Neural progenitor cell (in vitro differentiated cells): ENCODE measurements around the gene IPO4. TPM values are rescaled to one million over a fixed set of nuclear protein-coding genes. Genes with fewer than 3 reads are reported as not detected.
"Not testable (repeated sequence)": the region's sequence is repeated elsewhere in the genome, so short reads cannot be mapped to it uniquely, and the experiment has no call there.

Experiments
- DNase-seq: peaks from one replicate; pipeline ENCODE4 v3.0.0-alpha.2; 2016; ENCODE audit warnings: low spot score
- H2AFZ ChIP-seq: fragments of 200-600 bp; sonication (generic); replicated peaks from 2 replicates; pipeline ENCODE4 v1.6.1; 2016; ENCODE audit warnings: antibody characterized with exemption
- H3F3A ChIP-seq: fragments of 200-600 bp; sonication (generic); 2 replicates; pipeline ENCODE4 v1.6.1; 2016; ENCODE audit warnings: antibody characterized with exemption, low read depth
- H3K27ac ChIP-seq: fragments of 200-600 bp; sonication (generic); 2 replicates; pipeline ENCODE4 v1.5.1; 2016; ENCODE audit warnings: mild to moderate bottlenecking
- H3K27me3 ChIP-seq: fragments of 200-600 bp; sonication (generic); 2 replicates; pipeline ENCODE4 v1.6.1; 2016; ENCODE audit warnings: mild to moderate bottlenecking, moderate library complexity
- H3K36me3 ChIP-seq: fragments of 200-600 bp; sonication (generic); 2 replicates; pipeline ENCODE4 v1.5.1; 2016
- H3K4me1 ChIP-seq: fragments of 200-600 bp; sonication (generic); 2 replicates; pipeline ENCODE4 v1.6.1; 2016; ENCODE audit warnings: mixed run types
- H3K4me2 ChIP-seq: fragments of 200-600 bp; sonication (generic); 2 replicates; pipeline ENCODE4 v1.6.1; 2016
- H3K4me3 ChIP-seq: fragments of 200-600 bp; sonication (generic); 2 replicates; pipeline ENCODE4 v1.5.1; 2016
- H3K79me2 ChIP-seq: fragments of 200-600 bp; sonication (generic); 2 replicates; pipeline ENCODE4 v1.6.1; 2016; ENCODE audit warnings: low read depth
- H3K9ac ChIP-seq: fragments of 200-600 bp; sonication (generic); 2 replicates; pipeline ENCODE4 v1.6.1; 2016
- H3K9me3 ChIP-seq: fragments of 200-600 bp; sonication (generic); 2 replicates; pipeline ENCODE4 v1.5.1; 2016; ENCODE audit warnings: low read depth
- H4K20me1 ChIP-seq: fragments of 200-600 bp; sonication (generic); 2 replicates; pipeline ENCODE4 v1.6.1; 2016; ENCODE audit warnings: low read depth
- H3K27ac Mint-ChIP-seq: 3 replicates; pipeline ENCODE4 v1.8.0; 2021; ENCODE audit warnings: mixed read lengths
- H3K27me3 Mint-ChIP-seq: 2 replicates; pipeline ENCODE4 v1.8.0; 2022; ENCODE audit warnings: low read depth, mild to moderate bottlenecking, inconsistent platforms, moderate library complexity, mixed read lengths; ENCODE audit not compliant: insufficient read depth
- H3K36me3 Mint-ChIP-seq: 3 replicates; pipeline ENCODE4 v1.8.0; 2021; ENCODE audit warnings: mixed read lengths
- H3K4me1 Mint-ChIP-seq: 3 replicates; pipeline ENCODE4 v1.8.0; 2021; ENCODE audit warnings: mixed read lengths
- H3K4me3 Mint-ChIP-seq: 3 replicates; pipeline ENCODE4 v1.8.0; 2021; ENCODE audit warnings: mild to moderate bottlenecking, moderate library complexity, mixed read lengths
- H3K9me3 Mint-ChIP-seq: 3 replicates; pipeline ENCODE4 v1.8.0; 2020; ENCODE audit warnings: mixed read lengths
- EZH2 ChIP-seq: fragments of 200-600 bp; sonication (generic); IDR thresholded peaks from 2 replicates; pipeline ENCODE4 v1.6.1; 2017; ENCODE audit warnings: antibody characterized with exemption, mild to moderate bottlenecking, moderate library complexity
- EZH2phosphoT487 ChIP-seq: fragments of 200-600 bp; sonication (generic); IDR thresholded peaks from 2 replicates; pipeline ENCODE4 v1.6.1; 2017; ENCODE audit warnings: antibody characterized with exemption
- total RNA-seq: library from RNA; depleted of rRNA; stranded (reverse); fragments of >200 nt; gene quantifications from 2 replicates; pipeline ENCODE4 v1.2.3, GENCODE V29; 2015; ENCODE audit warnings: low replicate concordance
- TF ChIP-seq, protein P1 (sequence below): fragments of 200-600 bp; sonication (generic); IDR thresholded peaks from 2 replicates; pipeline ENCODE4 v1.5.1; 2017; ENCODE audit warnings: antibody characterized with exemption, mild to moderate bottlenecking

IPO4 gene
- total RNA-seq, 1 donor from 2014 or later, result 15.9 TPM

DNA sequence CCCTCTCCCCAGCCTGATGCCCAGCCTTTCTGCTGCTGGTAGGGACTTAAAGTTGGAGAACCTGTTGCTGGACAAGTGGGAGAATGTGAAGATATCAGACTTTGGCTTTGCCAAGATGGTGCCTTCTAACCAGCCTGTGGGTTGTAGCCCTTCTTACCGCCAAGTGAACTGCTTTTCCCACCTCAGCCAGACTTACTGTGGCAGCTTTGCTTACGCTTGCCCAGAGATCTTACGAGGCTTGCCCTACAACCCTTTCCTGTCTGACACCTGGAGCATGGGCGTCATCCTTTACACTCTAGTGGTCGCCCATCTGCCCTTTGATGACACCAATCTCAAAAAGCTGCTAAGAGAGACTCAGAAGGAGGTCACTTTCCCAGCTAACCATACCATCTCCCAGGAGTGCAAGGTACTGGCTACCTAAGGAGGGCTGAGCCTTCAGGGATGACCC lies 18.5 kb upstream of the IPO4 start:
- H3K79me2 ChIP-seq, result peaks cover 11% of the 10 kb centered on the region
- Mint-ChIP-seq H3K36me3 (peaks cover 37% of the 10 kb centered on the region), H3K4me3 (no peak overlapping the region), H3K27me3 (peaks cover 3% of the 10 kb centered on the region), H3K9me3 (no peaks in the 10 kb centered on the region), H3K4me1 (peaks cover 4% of the 10 kb centered on the region), H3K27ac (no peak overlapping the region)
- no peaks in the 10 kb centered on the region for H3F3A ChIP-seq
- no peak overlapping the region for H3K4me2 ChIP-seq
- H4K20me1 ChIP-seq, result no peaks in the 10 kb centered on the region
- H3K27ac ChIP-seq, result no peak overlapping the region
- no peak for TF ChIP-seq EZH2phosphoT487
- peaks cover 4% of the 10 kb centered on the region for H3K36me3 ChIP-seq
- no peak for DNase-seq
- no peak overlapping the region for H3K9ac ChIP-seq
- H3K4me1 ChIP-seq, result no peaks in the 10 kb centered on the region
- H3K9me3 ChIP-seq, result no peaks in the 10 kb centered on the region
- H3K4me3 ChIP-seq, result no peak overlapping the region
- no peaks in the 10 kb centered on the region for H3K27me3 ChIP-seq
- no peak overlapping the region for H2AFZ ChIP-seq

DNA sequence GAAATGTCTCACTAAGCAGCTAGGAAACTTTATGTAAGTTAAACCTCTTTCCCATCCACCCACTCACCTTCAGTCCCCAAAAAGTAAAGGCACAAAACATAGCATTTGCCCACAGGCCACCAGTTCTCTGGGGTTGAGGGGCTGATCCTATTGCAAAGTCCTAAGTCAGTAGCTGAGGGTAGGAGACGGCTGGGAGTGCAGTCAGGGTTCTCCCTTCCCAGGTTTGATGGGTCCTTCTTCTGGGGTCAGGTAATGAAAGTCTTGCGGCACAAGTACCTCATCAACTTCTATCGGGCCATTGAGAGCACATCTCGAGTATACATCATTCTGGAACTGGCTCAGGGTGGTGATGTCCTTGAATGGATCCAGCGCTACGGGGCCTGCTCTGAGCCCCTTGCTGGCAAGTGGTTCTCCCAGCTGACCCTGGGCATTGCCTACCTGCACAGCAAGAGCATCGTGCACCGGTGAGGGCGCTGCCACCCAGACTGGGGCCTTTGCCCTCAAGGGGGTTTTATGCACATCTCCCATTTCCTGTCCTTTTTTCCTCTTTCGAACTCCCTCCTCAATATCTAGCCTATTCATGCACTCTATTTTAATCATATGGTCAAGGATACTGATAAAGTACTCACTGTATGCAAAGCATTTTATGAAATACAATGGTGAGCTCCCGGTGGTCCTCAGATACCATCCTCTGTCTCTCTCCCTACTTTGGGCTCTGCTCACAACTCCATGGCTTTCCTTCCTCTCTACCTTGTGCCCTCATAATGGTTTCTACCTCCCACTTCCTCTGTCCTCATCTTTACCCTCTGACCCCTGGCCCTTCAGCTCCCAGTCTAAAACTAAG lies 17.9 kb upstream of the IPO4 start:
- TF ChIP-seq, protein P1, sequence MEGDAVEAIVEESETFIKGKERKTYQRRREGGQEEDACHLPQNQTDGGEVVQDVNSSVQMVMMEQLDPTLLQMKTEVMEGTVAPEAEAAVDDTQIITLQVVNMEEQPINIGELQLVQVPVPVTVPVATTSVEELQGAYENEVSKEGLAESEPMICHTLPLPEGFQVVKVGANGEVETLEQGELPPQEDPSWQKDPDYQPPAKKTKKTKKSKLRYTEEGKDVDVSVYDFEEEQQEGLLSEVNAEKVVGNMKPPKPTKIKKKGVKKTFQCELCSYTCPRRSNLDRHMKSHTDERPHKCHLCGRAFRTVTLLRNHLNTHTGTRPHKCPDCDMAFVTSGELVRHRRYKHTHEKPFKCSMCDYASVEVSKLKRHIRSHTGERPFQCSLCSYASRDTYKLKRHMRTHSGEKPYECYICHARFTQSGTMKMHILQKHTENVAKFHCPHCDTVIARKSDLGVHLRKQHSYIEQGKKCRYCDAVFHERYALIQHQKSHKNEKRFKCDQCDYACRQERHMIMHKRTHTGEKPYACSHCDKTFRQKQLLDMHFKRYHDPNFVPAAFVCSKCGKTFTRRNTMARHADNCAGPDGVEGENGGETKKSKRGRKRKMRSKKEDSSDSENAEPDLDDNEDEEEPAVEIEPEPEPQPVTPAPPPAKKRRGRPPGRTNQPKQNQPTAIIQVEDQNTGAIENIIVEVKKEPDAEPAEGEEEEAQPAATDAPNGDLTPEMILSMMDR, result no peak
- TF ChIP-seq EZH2phosphoT487 (no peak), EZH2 (no peak)
- no peak for DNase-seq
- H3K4me3 Mint-ChIP-seq, result no peak overlapping the region
- H3F3A ChIP-seq, result no peaks in the 10 kb centered on the region
- no peaks in the 10 kb centered on the region for H3K4me1 ChIP-seq
- H4K20me1 ChIP-seq, result no peaks in the 10 kb centered on the region
- H3K27me3 Mint-ChIP-seq, result peaks cover 2% of the 10 kb centered on the region
- H3K36me3 ChIP-seq, result peaks cover 5% of the 10 kb centered on the region
- H3K79me2 ChIP-seq, result peaks cover 4% of the 10 kb centered on the region
- no peaks in the 10 kb centered on the region for H3K9me3 Mint-ChIP-seq
- no peaks in the 10 kb centered on the region for H3K9me3 ChIP-seq
- H3K4me3 ChIP-seq, result no peak overlapping the region
- H3K36me3 Mint-ChIP-seq, result peaks cover 38% of the 10 kb centered on the region
- H3K9ac ChIP-seq, result no peak overlapping the region
- H3K4me2 ChIP-seq, result no peak overlapping the region
- no peaks in the 10 kb centered on the region for H3K27me3 ChIP-seq
- no peak overlapping the region for H3K27ac ChIP-seq
- peaks cover 4% of the 10 kb centered on the region for H3K4me1 Mint-ChIP-seq
- H2AFZ ChIP-seq, result no peak overlapping the region
- H3K27ac Mint-ChIP-seq, result no peak overlapping the region

- H3K9me3 Mint-ChIP-seq, result no peaks in the 10 kb centered on the region
- H3K9ac ChIP-seq, result no peak overlapping the region
- H3K27me3 ChIP-seq, result no peaks in the 10 kb centered on the region
- no peak overlapping the region for H3K27ac ChIP-seq
- peaks cover 36% of the 10 kb centered on the region for H3K36me3 Mint-ChIP-seq
- H3K9me3 ChIP-seq, result no peaks in the 10 kb centered on the region
- no peak overlapping the region for H3K27ac Mint-ChIP-seq
- H3K4me1 ChIP-seq, result no peaks in the 10 kb centered on the region
- TF ChIP-seq, protein P1, result no peak
- no peak for TF ChIP-seq EZH2phosphoT487
- no peak for TF ChIP-seq EZH2
- no peak for DNase-seq
- no peaks in the 10 kb centered on the region for H4K20me1 ChIP-seq
- H2AFZ ChIP-seq, result no peak overlapping the region
- H3F3A ChIP-seq, result no peaks in the 10 kb centered on the region
- no peaks in the 10 kb centered on the region for H3K79me2 ChIP-seq
- peaks cover 5% of the 10 kb centered on the region for H3K36me3 ChIP-seq
- no peak overlapping the region for H3K4me3 ChIP-seq
- no peak overlapping the region for H3K4me3 Mint-ChIP-seq
- H3K4me1 Mint-ChIP-seq, result no peaks in the 10 kb centered on the region
- peaks cover 2% of the 10 kb centered on the region for H3K27me3 Mint-ChIP-seq
- H3K4me2 ChIP-seq, result no peak overlapping the region
Measured at GRCh38 chr14:24204163-24205146, 15.8 kb upstream of the IPO4 start.

DNA sequence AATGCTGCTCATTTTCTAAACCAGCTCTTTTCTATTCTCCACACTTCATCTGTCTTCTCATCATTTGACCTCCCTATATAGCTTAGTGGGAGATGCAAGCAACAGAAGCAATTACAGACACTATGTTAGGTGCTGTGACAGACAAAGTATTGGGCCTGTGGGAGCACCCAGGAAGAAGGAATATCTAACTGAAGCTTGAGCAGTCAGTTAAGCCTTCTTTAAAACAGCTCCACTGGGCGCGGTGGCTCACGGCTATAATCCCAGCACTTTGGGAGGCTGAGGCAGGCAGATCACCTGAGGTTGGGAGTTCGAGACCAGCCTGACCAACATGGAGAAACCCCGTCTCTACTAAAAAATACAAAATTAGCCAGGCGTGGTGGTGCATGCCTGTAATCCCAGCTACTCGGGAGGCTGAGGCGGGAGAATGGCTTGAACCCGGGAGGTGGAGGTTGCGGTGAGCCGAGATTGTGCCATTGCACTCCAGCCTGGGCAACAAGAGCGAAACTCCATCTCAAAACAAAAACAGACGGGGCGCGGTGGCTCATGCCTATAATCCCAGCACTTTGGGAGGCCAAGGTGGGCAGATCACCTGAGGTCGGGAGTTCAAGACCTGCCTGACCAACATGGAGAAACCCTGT lies 14.8 kb upstream of the IPO4 start:
- H3K27ac ChIP-seq, H3K4me3 ChIP-seq, H3K9me3 Mint-ChIP-seq, H3K4me1 ChIP-seq, H3K27me3 ChIP-seq, H2AFZ ChIP-seq, DNase-seq, H3K9ac ChIP-seq, H4K20me1 ChIP-seq, H3K9me3 ChIP-seq, H3K27me3 Mint-ChIP-seq, H3K4me3 Mint-ChIP-seq, H3K27ac Mint-ChIP-seq, H3K36me3 ChIP-seq, H3F3A ChIP-seq, H3K4me2 ChIP-seq, H3K79me2 ChIP-seq, H3K4me1 Mint-ChIP-seq: not testable (repeated sequence)
- H3K36me3 Mint-ChIP-seq, result peaks cover 36% of the 10 kb centered on the region

GRCh38 chr14:24202538-24202937 lies 13.9 kb upstream of the IPO4 start:
- H3K9me3 Mint-ChIP-seq, H3K4me3 Mint-ChIP-seq, H3K36me3 ChIP-seq, DNase-seq, H3K9ac ChIP-seq, H3K79me2 ChIP-seq, H3K4me3 ChIP-seq, H3K27me3 ChIP-seq, H3K9me3 ChIP-seq, H3F3A ChIP-seq, H3K4me1 Mint-ChIP-seq, H3K27me3 Mint-ChIP-seq, H3K27ac Mint-ChIP-seq, H2AFZ ChIP-seq, H3K4me2 ChIP-seq, H3K4me1 ChIP-seq, H4K20me1 ChIP-seq, H3K27ac ChIP-seq: not testable (repeated sequence)
- peaks cover 34% of the 10 kb centered on the region for H3K36me3 Mint-ChIP-seq
